D341Med (cell line): ENCODE measurements around the gene NOL4L.

ENCODE experiments used
- DNase-seq: peaks from one replicate; pipeline ENCODE4 v3.0.0; 2012; ENCODE audit warnings: low spot score

NOL4L gene

GRCh38 chr20:32483351-32484224 lies 101.5 kb downstream of the NOL4L start:
- DNase-seq = peak; percentile 93

GRCh38 chr20:32482442-32483261 lies 102.5 kb downstream of the NOL4L start:
- DNase-seq = peak; percentile 69

GRCh38 chr20:32482143-32482441 lies 103.0 kb downstream of the NOL4L start:
- DNase-seq = no peak

- DNase-seq = no peak
Measured at GRCh38 chr20:32481311-32482142, 103.6 kb downstream of the NOL4L start.

- no peak for DNase-seq
Measured at GRCh38 chr20:32480371-32481241, 104.5 kb downstream of the NOL4L start.

- no peak for DNase-seq
Measured at GRCh38 chr20:32479697-32480171, 105.4 kb downstream of the NOL4L start.

GRCh38 chr20:32479012-32479411 lies 106.1 kb downstream of the NOL4L start:
- DNase-seq = no peak

GRCh38 chr20:32478576-32478975 lies 106.6 kb downstream of the NOL4L start:
- DNase-seq = no peak

GRCh38 chr20:32477594-32478512 lies 107.3 kb downstream of the NOL4L start:
- no peak for DNase-seq

- DNase-seq = no peak
Measured at GRCh38 chr20:32476684-32477593, 108.2 kb downstream of the NOL4L start.

GRCh38 chr20:32474967-32475811 lies 109.9 kb downstream of the NOL4L start:
- DNase-seq = no peak

- no peak for DNase-seq
Measured at GRCh38 chr20:32474717-32474966, 110.5 kb downstream of the NOL4L start.

- no peak for DNase-seq
Measured at GRCh38 chr20:32474009-32474716, 111.0 kb downstream of the NOL4L start.

GRCh38 chr20:32473231-32474008 lies 111.7 kb downstream of the NOL4L start:
- no peak for DNase-seq

GRCh38 chr20:32472581-32473207 lies 112.4 kb downstream of the NOL4L start:
- no peak for DNase-seq

GRCh38 chr20:32470940-32471339 lies 114.2 kb downstream of the NOL4L start:
- DNase-seq = no peak
